ENCODE data around the gene NDUFS8.

The NDUFS8 gene

DNA sequence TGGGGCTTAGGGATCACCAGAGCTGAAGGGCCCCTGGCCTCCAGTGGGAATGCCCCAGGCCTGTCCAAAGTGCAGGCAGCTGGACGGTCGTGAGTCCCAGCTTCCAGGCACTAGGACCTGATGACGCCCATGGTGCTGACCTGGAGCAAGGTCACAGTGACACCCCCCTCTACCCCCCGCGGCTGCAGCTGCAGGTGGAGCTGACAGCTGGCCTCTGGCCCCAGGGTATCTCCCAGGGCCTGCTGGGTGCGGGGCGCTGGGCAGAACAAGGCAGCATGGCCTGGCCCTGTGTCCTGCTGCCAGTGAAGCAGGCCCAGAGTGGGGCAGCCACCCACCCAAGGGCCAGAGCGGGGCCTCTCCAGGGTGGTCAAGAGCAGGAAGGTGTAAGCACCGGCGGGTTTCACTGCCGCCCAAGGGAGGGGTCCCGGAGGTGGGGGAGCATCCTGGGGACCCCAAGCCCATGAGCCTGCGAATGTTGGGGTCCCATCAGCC, 7.8 kb downstream of the NDUFS8 start:
- DNase-seq: no peak

DNA sequence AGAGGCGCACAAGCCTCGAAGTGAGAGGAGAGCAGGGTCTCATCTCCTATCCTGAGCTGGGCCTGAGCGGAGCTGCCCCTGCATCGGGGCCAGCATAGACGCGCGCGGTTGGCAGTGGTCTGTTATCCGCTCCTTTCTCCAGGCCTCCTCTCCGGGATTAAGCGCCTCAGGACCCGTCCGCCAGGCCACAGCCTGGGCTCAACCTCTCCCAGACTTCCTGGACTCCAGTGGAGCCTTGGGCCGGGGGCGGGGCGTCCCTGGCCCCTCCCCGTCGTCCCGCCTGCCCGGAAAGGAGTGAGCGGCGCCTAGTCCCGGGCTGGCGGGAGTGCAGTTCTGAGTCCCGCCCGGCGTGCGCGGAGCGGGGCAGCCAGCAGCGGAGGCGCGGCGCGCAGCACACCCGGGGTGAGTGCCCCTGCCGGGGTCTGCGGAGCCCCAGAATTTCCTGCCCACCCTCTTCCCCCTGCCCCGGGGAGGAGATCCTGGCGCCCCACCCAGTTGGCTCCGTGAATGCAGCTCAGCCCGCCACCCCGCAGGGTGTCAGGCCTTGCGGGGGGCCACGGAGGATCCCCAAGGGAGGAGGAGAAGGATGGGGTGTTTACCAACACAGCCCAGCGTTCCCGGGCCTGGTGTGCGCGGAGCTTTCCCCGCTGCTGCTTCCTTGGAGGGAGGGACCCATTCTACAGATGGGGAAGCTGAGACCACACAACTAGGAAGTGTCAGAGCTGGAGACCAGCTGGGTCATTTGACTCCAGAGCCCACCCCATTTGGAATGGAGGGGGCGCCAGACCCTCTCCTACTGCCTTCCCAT, 8.4 kb downstream of the NDUFS8 start, which contains the start of gene TCIRG1:
Gene TCIRG1, plus strand, starts transcription at position 308 of the 808 bp plus-strand sequence. CDS start 2,247 bp downstream, outside the sequence.
- DNase-seq: peak; percentile 83

DNA sequence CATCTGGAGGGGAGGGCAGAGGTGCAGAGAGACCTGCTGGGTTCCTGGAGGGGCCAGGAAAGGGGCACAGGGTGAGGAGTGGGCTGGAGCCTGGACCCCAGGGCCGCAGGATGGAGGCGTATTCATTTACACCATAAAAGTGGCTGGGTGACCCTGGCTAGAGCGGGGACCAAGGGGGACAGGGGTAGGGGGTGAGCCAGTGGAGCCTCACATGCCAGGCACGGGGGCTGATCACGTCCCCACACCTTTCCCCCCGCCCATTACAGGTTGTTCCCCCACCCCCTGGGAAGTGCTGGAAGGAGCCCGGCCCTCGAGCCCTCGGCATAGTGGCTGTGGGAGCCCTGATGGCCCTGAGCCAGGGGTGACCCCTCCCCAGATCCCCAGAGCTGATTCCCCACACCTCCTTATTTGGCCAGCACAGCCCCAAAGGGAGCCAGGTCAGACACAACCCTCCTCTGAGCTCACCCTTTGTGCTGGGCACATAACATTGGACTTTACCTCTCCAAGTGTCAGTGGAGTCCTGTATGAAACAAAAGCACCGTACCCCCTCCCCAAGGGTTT, 9.1 kb downstream of the NDUFS8 start:
- DNase-seq: no peak

DNA sequence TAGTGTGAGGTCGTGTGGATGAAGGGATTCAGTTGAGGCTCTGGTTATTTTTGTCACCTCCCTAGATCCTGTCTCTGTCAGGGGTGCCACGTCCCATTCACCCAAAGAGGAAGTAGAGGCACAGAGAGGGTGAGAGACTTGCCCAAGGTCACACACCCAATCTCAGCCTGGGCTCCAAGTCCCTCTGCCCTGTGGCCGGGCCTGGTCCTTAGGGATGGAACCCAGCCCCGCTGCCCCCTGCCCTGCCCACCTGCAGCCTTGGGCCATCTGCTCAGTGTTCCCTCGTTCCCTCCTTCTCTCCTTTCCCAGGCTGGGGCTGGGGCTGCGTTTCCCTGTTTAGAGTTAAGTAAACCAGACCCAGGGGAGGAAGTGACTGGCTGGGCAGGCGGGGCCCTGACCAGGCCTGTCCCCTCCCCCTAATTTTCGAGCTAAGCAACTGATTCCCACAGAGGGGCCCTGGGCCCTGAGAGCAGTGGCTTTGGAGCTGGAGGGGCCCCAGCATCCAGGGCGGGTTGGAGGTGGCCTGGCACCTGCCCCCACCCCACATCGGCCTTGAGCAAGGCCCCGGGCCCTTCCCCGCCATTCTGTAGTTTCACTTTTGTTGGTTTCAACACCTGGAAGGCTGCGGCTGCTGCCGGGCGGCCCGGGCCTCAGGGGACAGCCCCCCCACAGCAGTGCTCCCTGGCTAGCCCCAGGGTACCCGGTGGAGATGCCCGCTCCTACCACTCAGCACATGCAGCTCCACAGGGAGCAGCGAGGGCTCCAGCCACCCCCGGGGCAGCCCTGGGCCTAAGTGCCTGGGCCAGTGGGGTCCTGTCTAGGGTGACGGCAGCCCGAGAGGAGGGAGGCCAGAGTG, 9.8 kb downstream of the NDUFS8 start:
- DNase-seq: peak; percentile 44

DNA sequence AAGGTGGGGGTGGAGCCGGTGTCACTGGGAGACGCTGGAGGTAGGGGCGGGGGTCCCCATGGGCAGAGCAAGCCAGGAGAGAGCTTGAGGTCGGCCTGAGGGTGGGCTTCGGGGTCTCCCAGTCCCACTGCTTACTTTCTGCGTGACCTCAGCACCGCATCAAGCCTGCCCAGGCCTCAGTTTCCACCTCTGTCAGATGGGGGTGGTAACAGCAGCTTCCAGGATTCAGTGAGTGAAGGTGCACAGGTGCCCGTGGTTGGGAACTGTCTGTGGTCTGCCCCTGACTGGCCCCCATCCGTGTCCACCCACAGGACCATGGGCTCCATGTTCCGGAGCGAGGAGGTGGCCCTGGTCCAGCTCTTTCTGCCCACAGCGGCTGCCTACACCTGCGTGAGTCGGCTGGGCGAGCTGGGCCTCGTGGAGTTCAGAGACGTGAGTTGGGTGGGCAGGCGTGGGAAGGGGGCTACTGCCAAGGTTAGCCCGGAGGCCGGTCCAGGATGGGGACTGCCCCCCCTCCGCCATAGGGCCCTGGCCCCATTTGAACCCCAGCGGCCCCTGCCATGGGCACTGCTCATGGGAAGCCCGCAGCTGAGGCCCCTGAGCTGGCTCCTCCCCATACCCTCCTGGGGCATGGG, 10.6 kb downstream of the NDUFS8 start:
- no peak for DNase-seq

DNA sequence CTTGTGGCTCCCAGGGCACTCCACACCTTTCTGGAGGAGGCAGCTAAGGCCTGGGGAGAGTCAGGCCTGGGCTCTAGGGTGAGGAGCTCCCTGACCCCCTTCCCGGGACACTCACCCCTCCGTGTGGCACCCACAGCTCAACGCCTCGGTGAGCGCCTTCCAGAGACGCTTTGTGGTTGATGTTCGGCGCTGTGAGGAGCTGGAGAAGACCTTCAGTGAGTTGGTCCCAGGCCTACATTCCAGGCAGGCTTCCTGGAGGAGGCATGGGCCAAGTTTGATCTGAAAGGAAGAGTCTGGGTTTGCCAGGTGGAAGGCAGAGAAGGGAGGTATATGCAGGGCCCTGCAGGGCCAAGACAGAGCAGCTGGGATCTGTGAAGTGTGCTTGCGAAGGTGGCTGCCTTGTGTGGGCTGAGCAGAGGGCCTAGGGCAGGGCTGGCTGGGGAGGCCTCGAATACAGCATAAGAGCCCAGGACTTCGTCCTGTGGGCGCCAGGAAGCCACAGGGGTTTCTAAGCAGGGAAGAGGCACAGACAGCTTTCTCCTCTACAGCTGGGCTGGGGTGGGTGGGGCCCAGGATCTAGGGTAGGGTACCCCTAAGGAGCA, 11.2 kb downstream of the NDUFS8 start:
- no peak for DNase-seq

DNA sequence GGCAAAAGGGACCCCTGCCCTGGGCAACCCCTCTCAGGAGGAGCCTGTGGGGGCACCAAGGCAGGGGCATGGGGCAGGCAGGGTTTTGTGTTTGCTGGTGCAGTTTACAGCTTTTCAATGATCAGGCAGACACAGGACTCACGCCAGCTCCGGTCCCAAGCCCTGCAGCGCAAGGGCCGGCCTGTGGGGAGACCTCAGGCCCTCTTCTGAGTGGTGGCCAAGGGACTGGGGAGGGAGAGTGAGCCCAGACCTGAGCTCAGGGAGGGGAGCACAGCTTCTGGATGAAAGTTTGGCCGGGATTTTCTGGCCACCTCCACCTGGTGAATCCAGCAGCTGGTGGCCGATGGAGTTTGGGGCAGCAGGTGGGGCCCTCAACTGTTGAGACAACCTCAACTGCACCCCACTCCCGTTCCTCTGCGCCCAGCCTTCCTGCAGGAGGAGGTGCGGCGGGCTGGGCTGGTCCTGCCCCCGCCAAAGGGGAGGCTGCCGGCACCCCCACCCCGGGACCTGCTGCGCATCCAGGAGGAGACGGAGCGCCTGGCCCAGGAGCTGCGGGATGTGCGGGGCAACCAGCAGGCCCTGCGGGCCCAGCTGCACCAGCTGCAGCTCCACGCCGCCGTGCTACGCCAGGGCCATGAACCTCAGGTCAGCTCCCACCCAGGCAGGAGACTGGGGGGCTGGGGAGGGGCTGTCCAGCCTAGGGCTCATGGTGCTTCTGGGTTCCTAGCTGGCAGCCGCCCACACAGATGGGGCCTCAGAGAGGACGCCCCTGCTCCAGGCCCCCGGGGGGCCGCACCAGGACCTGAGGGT, 11.9 kb downstream of the NDUFS8 start:
- DNase-seq: no peak

DNA sequence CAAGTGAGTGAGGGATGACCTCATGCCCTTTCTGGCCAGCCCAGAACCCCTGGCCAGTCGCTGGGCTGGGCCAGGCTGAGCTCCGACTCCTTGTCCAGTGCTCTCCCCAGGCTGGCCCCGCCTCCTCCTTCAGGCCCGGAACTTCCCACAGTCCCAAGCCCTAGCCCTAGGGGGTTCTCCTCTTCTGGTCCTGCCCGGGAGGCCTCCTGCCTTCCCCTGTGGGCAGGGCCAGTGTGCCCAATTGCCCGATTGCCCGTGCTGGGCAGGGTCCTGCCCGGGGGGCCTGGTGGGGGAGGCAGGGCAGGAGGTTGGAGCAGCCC, 12.5 kb downstream of the NDUFS8 start:
- DNase-seq: no peak

DNA sequence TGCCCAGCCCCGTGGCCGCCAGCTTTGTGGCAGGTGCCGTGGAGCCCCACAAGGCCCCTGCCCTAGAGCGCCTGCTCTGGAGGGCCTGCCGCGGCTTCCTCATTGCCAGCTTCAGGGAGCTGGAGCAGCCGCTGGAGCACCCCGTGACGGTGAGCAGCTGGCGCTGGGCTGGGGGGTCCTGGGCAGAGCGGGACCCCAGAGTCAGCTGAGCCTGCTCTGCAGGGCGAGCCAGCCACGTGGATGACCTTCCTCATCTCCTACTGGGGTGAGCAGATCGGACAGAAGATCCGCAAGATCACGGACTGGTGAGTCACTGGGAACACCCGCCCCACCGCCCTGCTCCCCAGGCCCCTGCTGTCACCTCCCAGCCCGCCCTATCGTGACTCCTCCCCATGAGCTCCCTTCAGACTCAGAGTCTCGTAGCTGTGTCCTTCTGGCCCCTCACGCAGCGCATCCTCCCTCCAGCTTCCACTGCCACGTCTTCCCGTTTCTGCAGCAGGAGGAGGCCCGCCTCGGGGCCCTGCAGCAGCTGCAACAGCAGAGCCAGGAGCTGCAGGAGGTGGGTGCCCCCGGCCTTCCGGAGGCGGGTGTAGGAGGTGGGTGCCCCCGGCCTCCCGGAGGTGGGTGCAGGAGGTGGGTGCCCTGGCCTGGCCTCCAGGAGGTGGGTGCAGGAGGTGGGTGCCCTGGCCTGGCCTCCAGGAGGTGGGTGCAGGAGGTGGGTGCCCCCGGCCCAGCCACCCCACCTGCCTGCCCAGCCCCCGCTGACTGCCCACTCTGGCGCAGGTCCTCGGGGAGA, 13.1 kb downstream of the NDUFS8 start:
- no peak for DNase-seq

DNA sequence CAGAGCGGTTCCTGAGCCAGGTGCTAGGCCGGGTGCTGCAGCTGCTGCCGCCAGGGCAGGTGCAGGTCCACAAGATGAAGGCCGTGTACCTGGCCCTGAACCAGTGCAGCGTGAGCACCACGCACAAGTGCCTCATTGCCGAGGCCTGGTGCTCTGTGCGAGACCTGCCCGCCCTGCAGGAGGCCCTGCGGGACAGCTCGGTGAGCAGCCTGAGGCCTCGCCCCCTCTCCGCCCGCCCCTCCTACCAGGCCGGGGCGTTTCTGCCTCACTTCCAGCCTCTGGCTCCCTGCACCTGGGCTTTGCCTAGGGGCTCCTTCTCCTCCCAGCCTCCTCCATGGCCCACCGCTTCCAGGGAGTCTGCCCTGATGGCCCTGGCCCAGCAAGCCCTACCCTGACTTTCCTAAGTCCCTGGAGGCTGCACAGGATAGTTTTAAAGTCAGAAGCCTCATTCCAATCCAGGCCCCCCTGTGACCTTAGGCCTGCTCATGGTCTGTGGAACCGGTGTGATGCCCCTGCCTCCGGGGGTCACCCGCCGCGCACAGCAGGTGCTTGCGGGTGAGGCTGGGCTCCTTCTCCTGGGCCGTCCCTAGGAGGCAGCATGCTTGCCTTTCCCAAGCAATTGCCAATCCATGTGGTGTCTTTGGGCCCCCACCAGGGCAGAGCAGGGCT, 13.8 kb downstream of the NDUFS8 start:
- no peak for DNase-seq

DNA sequence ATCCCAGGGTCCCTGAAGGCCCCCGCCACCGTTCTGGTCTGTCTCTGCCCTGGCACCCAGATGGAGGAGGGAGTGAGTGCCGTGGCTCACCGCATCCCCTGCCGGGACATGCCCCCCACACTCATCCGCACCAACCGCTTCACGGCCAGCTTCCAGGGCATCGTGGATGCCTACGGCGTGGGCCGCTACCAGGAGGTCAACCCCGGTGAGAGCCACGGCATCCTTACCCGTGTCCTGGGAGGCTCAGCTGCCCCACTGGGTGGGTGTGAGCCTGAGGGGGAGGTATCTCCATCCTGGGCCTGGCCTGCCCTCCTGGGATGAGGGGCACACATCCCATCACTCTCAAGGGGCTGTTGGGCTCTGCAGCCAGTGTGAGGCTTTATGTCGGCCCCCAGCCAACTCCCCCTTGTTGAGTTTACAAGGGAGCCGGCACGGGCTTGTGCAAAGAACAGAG, 14.4 kb downstream of the NDUFS8 start:
- DNase-seq: no peak

DNA sequence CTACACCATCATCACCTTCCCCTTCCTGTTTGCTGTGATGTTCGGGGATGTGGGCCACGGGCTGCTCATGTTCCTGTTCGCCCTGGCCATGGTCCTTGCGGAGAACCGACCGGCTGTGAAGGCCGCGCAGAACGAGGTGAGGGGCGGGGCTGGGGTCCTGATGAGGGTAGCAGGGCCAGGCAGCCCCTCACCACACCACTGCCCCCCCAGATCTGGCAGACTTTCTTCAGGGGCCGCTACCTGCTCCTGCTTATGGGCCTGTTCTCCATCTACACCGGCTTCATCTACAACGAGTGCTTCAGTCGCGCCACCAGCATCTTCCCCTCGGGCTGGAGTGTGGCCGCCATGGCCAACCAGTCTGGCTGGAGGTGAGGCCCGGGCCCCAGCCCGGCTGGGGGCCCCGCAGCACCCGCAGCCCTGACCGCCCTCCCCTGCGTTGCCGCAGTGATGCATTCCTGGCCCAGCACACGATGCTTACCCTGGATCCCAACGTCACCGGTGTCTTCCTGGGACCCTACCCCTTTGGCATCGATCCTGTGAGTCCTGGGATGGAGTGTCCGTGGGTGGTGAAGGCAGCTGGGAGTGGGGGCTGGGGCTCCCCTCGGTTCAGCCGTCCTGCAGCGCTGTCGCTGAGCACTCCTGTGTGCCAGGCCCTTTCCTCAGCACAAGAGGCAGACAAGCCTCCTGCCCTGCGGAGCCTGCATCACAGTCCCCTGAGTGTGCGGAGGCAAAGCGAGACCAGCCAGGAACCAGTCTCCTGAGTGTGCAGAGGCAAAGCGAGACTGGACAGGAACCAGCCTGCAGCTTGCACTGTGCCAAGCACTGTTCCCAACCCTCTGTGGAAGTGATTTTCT, 17.2 kb downstream of the NDUFS8 start:
- no peak for DNase-seq

DNA sequence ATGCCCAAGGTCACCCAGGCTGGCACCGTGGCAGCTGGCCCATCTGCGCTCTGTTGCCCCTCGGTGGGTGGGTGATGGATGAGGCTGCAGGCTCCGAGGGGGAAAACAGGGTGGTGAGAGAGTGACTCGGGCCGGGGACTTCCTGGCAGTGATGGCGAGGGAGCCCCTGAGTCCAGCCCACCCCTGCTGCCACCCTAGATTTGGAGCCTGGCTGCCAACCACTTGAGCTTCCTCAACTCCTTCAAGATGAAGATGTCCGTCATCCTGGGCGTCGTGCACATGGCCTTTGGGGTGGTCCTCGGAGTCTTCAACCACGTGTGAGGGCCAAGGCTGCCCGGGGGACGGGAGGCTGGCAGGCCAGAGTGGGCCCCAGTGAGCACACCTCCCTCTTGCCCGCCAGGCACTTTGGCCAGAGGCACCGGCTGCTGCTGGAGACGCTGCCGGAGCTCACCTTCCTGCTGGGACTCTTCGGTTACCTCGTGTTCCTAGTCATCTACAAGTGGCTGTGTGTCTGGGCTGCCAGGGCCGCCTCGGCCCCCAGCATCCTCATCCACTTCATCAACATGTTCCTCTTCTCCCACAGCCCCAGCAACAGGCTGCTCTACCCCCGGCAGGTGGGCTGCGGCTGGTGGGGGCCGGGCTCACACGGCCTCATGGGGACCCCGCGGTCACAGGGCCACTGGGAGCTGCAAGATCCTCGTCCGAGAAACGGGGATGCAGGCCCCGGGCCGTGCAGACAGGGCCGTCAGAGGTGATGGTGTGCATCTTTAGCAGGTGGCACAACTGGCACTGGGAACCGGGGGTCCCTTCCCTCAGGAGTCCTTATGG, 18.4 kb downstream of the NDUFS8 start:
- DNase-seq: no peak

DNA sequence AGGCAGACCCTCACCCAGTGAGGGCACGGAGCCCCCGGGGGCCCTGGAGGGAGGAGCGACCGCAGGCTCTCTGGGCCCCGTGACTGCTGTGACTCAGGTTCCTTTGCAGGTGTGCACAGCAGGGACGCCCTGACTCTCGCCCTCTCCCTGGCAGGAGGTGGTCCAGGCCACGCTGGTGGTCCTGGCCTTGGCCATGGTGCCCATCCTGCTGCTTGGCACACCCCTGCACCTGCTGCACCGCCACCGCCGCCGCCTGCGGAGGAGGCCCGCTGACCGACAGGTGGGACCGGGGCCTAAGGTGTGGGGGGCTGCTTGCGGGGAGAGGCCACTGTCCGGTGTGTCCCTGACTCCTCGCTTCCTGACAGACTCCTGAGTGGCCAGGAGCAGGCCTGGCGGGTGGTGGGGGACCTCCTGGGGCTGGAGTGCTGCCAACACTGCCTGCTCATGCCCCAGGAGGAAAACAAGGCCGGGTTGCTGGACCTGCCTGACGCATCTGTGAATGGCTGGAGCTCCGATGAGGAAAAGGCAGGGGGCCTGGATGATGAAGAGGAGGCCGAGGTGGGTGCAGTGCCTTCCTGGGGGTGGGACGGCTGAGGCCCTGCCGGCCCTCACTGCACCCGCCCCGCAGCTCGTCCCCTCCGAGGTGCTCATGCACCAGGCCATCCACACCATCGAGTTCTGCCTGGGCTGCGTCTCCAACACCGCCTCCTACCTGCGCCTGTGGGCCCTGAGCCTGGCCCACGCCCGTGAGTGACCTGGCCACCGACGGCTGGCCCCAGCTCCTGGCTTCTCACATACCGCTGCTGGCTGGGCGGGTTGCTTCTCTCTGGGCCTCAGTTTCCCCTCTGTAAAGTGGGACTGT, 19.3 kb downstream of the NDUFS8 start:
- DNase-seq: no peak

DNA sequence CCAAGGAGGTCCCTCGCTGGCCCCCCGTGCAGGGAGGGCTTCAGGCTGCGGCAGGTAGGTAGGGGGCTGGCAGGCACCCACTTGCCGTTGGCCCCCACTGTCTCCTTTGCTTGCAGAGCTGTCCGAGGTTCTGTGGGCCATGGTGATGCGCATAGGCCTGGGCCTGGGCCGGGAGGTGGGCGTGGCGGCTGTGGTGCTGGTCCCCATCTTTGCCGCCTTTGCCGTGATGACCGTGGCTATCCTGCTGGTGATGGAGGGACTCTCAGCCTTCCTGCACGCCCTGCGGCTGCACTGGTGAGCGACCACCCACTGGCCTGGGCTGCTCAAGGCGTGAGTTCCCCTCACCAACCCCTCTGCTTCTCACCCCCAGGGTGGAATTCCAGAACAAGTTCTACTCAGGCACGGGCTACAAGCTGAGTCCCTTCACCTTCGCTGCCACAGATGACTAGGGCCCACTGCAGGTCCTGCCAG, 19.9 kb downstream of the NDUFS8 start:
- no peak for DNase-seq

DNA sequence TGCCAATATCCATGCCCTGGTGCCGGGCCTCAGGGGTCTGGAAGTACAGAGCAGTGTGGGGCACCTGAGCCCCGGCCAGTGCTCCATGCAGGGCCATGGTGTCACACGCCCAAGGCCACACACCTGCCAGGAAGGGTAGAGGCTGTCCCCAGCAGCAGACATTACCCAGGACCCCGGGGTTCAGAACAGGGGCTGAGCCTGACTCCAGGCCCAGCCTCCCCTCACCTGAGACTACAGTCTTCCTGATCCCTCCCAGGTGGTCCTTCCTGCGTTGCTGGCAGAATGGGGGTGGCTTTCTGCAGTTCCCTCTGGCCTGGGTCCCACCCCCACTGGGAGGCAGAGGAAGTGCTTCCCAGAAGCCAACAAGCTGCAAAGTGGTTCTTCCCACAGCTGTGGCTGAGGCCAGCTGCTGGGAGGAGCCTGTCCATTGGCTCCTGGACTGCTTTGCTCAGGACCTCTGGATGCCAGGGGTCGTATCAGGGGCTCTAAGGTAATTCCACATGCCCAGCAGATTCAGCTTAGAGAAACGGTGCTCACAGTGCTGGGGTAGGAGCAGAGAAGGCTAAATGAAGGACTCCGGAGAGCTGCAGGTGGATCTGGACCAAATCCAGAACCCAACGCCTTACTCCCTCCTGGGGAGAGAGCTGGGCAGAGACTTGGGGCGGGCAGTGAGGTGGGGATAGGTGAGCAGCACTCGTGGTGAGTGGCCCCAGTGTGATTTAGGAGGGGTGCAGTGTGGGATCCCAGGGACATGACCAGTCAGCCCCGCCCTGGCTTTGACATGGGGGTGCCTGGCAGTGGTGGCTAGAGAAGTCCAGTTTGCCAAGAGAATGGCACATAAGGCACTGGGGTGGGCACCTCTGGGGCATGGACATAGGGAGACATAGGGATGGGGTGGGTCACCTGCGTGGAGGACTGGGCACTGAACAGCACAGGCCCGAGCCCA, 21.0 kb downstream of the NDUFS8 start:
- no peak for DNase-seq
